Right ventricle myocardium superior (tissue), 1 donor: ENCODE results near the gene GNAI3. TPM values are rescaled to one million over a fixed set of nuclear protein-coding genes. Genes with fewer than 3 reads are reported as not detected.

Experiments
- ATAC-seq: fragments of 200-7000 bp; cut with Tn5 transposase; one replicate; pipeline ENCODE4 v1.9.1; 2020; ENCODE audit warnings: mild to moderate bottlenecking; ENCODE audit not compliant: poor library complexity
- DNase-seq: peaks from one replicate; pipeline ENCODE4 v3.0.0-alpha.2; 2020
- intact Hi-C: fragments of 100-400 bp; cut with DNase I; formaldehyde crosslinking; loops from one replicate; pipeline ENCODE4 v1.11.2; 2022
- total RNA-seq: library from RNA; stranded (reverse); fragmentation: NEBNext Ultra II Directional; extraction: Animal tissue kit (Norgen Biotek cat#: 25700); gene quantifications from one replicate; pipeline ENCODE4 v1.2.1, GENCODE V29; 2021
- donor health status: DM: no; HTN: yes; CAD: no; lungs with severe emphysema.

The GNAI3 gene
- total RNA-seq, 1 donor from 2014 or later = 2.4 TPM

- ATAC-seq = no peak
- no peak for DNase-seq
- intact Hi-C loops = no loop called here
Observed at GRCh38 chr1:109616391-109616790, 68.0 kb downstream of the GNAI3 start.

- ATAC-seq (no peak), DNase-seq (no peak)
Observed at GRCh38 chr1:109617291-109617801, 68.9 kb downstream of the GNAI3 start.

GRCh38 chr1:109618661-109619575 is 70.5 kb downstream of the GNAI3 start:
- DNase-seq = no peak
- intact Hi-C loops = no loop called here
- no peak for ATAC-seq

More at GRCh38 chr1:109617291-109617801, 68.9 kb downstream of the GNAI3 start:
- intact Hi-C loops = no loop called here

GRCh38 chr1:109619576-109620400 is 71.4 kb downstream of the GNAI3 start, which contains the start of the genes AMPD2 and GNAT2:
Gene AMPD2, plus strand, starts transcription at chr1:109619837. Its CDS starts 1,339 bp downstream, at chr1:109621176.
Gene GNAT2, minus strand, starts transcription at chr1:109619616. Its CDS starts 6,746 bp downstream, at chr1:109612870.
- ATAC-seq = peak; percentile 78
- intact Hi-C loops = no loop called here

GRCh38 chr1:109620401-109620791 is 72.0 kb downstream of the GNAI3 start:
- intact Hi-C loops = no loop called here
- ATAC-seq = peak; percentile 54
- no peak for DNase-seq

More at GRCh38 chr1:109619576-109620400, 71.4 kb downstream of the GNAI3 start, which contains the start of the genes AMPD2 and GNAT2:
- peak; percentile 90 for DNase-seq

GRCh38 chr1:109620841-109621286 is 72.4 kb downstream of the GNAI3 start:
- ATAC-seq (peak; percentile 80), DNase-seq (peak; percentile 97)
- intact Hi-C loops = no loop called here

GRCh38 chr1:109621379-109622136 is 73.1 kb downstream of the GNAI3 start:
- intact Hi-C loops = no loop called here
- DNase-seq (no peak), ATAC-seq (no peak)

- intact Hi-C loops = no loop called here
- DNase-seq (no peak), ATAC-seq (no peak)
Observed at GRCh38 chr1:109622137-109622892, 73.9 kb downstream of the GNAI3 start.

- DNase-seq (no peak), ATAC-seq (no peak)
- intact Hi-C loops = no loop called here
Observed at GRCh38 chr1:109622895-109623294, 74.5 kb downstream of the GNAI3 start.

- no peak for ATAC-seq
- no peak for DNase-seq
- intact Hi-C loops = no loop called here
Observed at GRCh38 chr1:109623601-109624161, 75.3 kb downstream of the GNAI3 start.

- intact Hi-C loops = no loop called here
- DNase-seq (no peak), ATAC-seq (no peak)
Observed at GRCh38 chr1:109624201-109625010, 76.0 kb downstream of the GNAI3 start.

GRCh38 chr1:109625176-109625575 is 76.8 kb downstream of the GNAI3 start:
- no peak for DNase-seq
- ATAC-seq = no peak
- intact Hi-C loops = no loop called here

GRCh38 chr1:109625601-109626560 is 77.5 kb downstream of the GNAI3 start:
- intact Hi-C loops = no loop called here
- no peak for DNase-seq
- no peak for ATAC-seq

- intact Hi-C loops = no loop called here
- ATAC-seq = no peak
- DNase-seq = no peak
Observed at GRCh38 chr1:109626682-109627408, 78.4 kb downstream of the GNAI3 start.
